ENCODE data around the gene NHLRC4.

DNA sequence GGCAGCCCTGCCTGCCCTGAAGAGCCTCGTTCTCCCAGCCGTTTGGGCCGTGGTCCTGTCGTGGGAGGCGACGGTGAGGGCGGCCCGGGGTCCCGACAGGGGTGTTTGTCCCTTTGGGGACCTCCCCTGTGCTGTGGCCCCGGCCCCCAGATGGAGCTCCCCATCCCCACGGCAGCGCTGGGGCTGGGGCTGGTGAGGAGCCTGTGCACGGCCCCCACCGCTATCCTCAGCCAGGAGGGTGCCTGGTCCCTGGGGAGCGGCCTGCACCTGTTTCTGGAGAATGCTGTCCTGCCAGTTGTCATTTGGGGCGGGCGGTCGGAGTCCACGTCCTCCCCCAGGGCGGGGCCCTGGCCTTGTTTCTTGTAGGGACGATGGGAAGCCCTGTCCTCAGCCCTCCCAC lies 32.7 kb upstream of the NHLRC4 start:
- TF ChIP-seq YY1 (IDR thresholded peaks at IDR 0.05; ENCODE audit: insufficient read depth, insufficient read length) (no peak), ZNF274 (IDR thresholded peaks at IDR 0.05; ENCODE audit: low read depth, low read length) (no peak)
